Inflammatory macrophage (primary cell): ENCODE data around the gene ENOSF1.
"Not testable (repeated sequence)": the region's sequence is repeated elsewhere in the genome, so short reads cannot be mapped to it uniquely, and the experiment has no call there.

ENCODE experiments used
- DNase-seq, 2 donors: peaks; one replicate each; pipeline ENCODE4 v3.0.0-alpha.2; 2020 to 2022

The ENOSF1 gene

GRCh38 chr18:703213-703967 lies 9.0 kb downstream of the ENOSF1 start:
- no peak for DNase-seq

- DNase-seq, result no peak
Measured at GRCh38 chr18:697800-698199, 14.6 kb downstream of the ENOSF1 start.

GRCh38 chr18:697012-697411 lies 15.4 kb downstream of the ENOSF1 start:
- DNase-seq, result no peak

- DNase-seq, result no peak
Measured at GRCh38 chr18:693466-694187, 18.8 kb downstream of the ENOSF1 start.

- DNase-seq, result no peak
Measured at GRCh38 chr18:692824-693223, 19.6 kb downstream of the ENOSF1 start.

GRCh38 chr18:688323-688722 lies 24.1 kb downstream of the ENOSF1 start:
- DNase-seq, result no peak

GRCh38 chr18:686339-687111 lies 25.9 kb downstream of the ENOSF1 start:
- no peak for DNase-seq

- no peak for DNase-seq
Measured at GRCh38 chr18:685438-685837, 27.0 kb downstream of the ENOSF1 start.

- no peak for DNase-seq
Measured at GRCh38 chr18:683531-683930, 28.9 kb downstream of the ENOSF1 start.

- no peak for DNase-seq
Measured at GRCh38 chr18:682833-683232, 29.6 kb downstream of the ENOSF1 start.

GRCh38 chr18:682416-682815 lies 30.0 kb downstream of the ENOSF1 start:
- not testable (repeated sequence) for DNase-seq

GRCh38 chr18:681985-682384 lies 30.4 kb downstream of the ENOSF1 start:
- DNase-seq, result no peak

GRCh38 chr18:680392-680791 lies 32.0 kb downstream of the ENOSF1 start:
- DNase-seq, result no peak

- DNase-seq, result no peak
Measured at GRCh38 chr18:679516-679915, 32.9 kb downstream of the ENOSF1 start.

- DNase-seq, result no peak
Measured at GRCh38 chr18:678482-679182, 33.8 kb downstream of the ENOSF1 start.

- DNase-seq, result peak in 1 of 2 donors; percentile 15
Measured at GRCh38 chr18:677951-678381, 34.5 kb downstream of the ENOSF1 start.

- DNase-seq, result no peak
Measured at GRCh38 chr18:677145-677544, 35.3 kb downstream of the ENOSF1 start.

GRCh38 chr18:676736-677135 lies 35.7 kb downstream of the ENOSF1 start:
- no peak for DNase-seq

- no peak for DNase-seq
Measured at GRCh38 chr18:676069-676468, 36.4 kb downstream of the ENOSF1 start.

GRCh38 chr18:675307-675706 lies 37.1 kb downstream of the ENOSF1 start:
- no peak for DNase-seq

- DNase-seq, result no peak
Measured at GRCh38 chr18:673769-674168, 38.7 kb downstream of the ENOSF1 start.

- DNase-seq, result no peak
Measured at GRCh38 chr18:673317-673716, 39.1 kb downstream of the ENOSF1 start.

- DNase-seq, result no peak
Measured at GRCh38 chr18:671405-671804, 41.0 kb downstream of the ENOSF1 start.
